GM12878 (cell line): ENCODE measurements around the gene IDI1. TPM values are rescaled to one million over a fixed set of nuclear protein-coding genes. Genes with fewer than 3 reads are reported as not detected.

ENCODE experiments used
- ATF2 ChIP-seq: IDR thresholded peaks from 2 replicates; pipeline ENCODE4 v1.6.1; 2012; ENCODE audit warnings: low read length, inconsistent platforms
- CREB1 ChIP-seq: IDR thresholded peaks from 2 replicates; pipeline ENCODE4 v1.6.1; 2012; ENCODE audit warnings: low read depth, mild to moderate bottlenecking, inconsistent platforms
- E4F1 ChIP-seq: fragments of 450-650 bp; IDR thresholded peaks from 2 replicates; pipeline ENCODE4 v1.6.1; 2018; ENCODE audit warnings: borderline replicate concordance, mild to moderate bottlenecking; ENCODE audit not compliant: partially characterized antibody
- IKZF2 ChIP-seq, 2 experiments: fragments of 450-650 bp; IDR thresholded peaks; 2 replicates each; pipeline ENCODE4 v1.6.1; 2017; ENCODE audit warnings: mild to moderate bottlenecking in 2 of 2, moderate library complexity in 2 of 2
- SPI1 ChIP-seq: IDR thresholded peaks from 2 replicates; pipeline ENCODE4 v1.6.1; 2011; ENCODE audit warnings: low read depth, mild to moderate bottlenecking, low read length, moderate library complexity, borderline replicate concordance; ENCODE audit not compliant: insufficient read depth
- STAT3 ChIP-seq: IDR thresholded peaks from 2 replicates; pipeline ENCODE4 v1.6.1; 2011; ENCODE audit warnings: low read depth, low read length, improper control_type of control experiment
- polyA plus RNA-seq, 11 experiments: library from polyadenylated mRNA; depleted of rRNA in 4 of 11; unstranded in 6 of 11; stranded (reverse) in 5 of 11; fragments of >200 nt; fragmentation: Nextera tagmentation in 4 of 11; fragmentation: Illumina TruSeq in 1 of 11; extraction: Ambion mirVana in 4 of 11; extraction: Trizol in 1 of 11; gene quantifications; 1 replicate in 1 of 11; 2 replicates in 10 of 11; pipeline versions ENCODE4 v1.2.1 to v1.2.3, GENCODE V29; 2011 to 2016; ENCODE audit warnings: inconsistent platforms in 2 of 11, missing spikeins in 2 of 11, low read depth in 1 of 11
- total RNA-seq, 4 experiments: library from RNA; depleted of rRNA in 3 of 4; stranded (reverse); fragments of >200 nt in 3 of 4; fragmentation: Illumina TruSeq in 1 of 4; extraction: Trizol in 1 of 4; gene quantifications; 2 replicates each; pipeline versions ENCODE4 v1.2.1 to v1.2.3, GENCODE V29; 2013 to 2021
- TF ChIP-seq, protein P1 (sequence below): IDR thresholded peaks from 2 replicates; pipeline ENCODE4 v1.6.1; 2011; ENCODE audit warnings: borderline replicate concordance, low read depth, mild to moderate bottlenecking, moderate library complexity, mixed read lengths, low read length; ENCODE audit not compliant: insufficient read depth; ENCODE audit errors: extremely low read length
- TF ChIP-seq, protein P2 (sequence below): fragments of 450-650 bp; formaldehyde crosslinking; IDR thresholded peaks from 2 replicates; pipeline ENCODE4 v1.4.0; 2020; ENCODE audit warnings: mild to moderate bottlenecking, moderate library complexity

IDI1 gene
- total and polyA plus RNA-seq, 10 of the 15 experiments (the other 5 are each of a cell fraction or from before 2014, with no cell fraction given), result 85.5 to 223 (median 157) TPM

DNA sequence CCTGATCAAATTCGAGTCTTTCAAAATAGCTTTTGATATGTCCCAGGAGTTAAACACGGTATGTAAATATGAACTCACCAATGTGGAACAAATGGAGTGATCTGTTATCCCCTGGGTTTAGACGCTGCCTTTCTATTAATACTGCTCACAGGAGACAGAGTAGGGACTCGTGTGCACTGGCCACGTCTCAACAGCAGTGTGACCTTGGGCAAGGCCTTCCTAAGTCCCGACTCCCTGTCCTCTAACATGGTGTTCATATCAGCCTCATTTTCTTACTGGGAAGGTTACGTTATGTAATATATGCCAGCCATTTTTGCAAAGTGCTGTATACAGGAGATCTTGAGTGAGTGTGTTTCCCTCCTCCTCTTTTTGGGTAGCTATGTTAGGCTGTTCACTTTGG is 9.1 kb upstream of the IDI1 start (continued):
- TF ChIP-seq, protein P1, sequence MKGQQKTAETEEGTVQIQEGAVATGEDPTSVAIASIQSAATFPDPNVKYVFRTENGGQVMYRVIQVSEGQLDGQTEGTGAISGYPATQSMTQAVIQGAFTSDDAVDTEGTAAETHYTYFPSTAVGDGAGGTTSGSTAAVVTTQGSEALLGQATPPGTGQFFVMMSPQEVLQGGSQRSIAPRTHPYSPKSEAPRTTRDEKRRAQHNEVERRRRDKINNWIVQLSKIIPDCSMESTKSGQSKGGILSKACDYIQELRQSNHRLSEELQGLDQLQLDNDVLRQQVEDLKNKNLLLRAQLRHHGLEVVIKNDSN, result no peak
- TF ChIP-seq STAT3 (no peak), E4F1 (no peak), SPI1 (no peak), ATF2 (no peak), IKZF2 (IDR thresholded peaks at IDR 0.05) (no peak), CREB1 (no peak)
- TF ChIP-seq, protein P2, sequence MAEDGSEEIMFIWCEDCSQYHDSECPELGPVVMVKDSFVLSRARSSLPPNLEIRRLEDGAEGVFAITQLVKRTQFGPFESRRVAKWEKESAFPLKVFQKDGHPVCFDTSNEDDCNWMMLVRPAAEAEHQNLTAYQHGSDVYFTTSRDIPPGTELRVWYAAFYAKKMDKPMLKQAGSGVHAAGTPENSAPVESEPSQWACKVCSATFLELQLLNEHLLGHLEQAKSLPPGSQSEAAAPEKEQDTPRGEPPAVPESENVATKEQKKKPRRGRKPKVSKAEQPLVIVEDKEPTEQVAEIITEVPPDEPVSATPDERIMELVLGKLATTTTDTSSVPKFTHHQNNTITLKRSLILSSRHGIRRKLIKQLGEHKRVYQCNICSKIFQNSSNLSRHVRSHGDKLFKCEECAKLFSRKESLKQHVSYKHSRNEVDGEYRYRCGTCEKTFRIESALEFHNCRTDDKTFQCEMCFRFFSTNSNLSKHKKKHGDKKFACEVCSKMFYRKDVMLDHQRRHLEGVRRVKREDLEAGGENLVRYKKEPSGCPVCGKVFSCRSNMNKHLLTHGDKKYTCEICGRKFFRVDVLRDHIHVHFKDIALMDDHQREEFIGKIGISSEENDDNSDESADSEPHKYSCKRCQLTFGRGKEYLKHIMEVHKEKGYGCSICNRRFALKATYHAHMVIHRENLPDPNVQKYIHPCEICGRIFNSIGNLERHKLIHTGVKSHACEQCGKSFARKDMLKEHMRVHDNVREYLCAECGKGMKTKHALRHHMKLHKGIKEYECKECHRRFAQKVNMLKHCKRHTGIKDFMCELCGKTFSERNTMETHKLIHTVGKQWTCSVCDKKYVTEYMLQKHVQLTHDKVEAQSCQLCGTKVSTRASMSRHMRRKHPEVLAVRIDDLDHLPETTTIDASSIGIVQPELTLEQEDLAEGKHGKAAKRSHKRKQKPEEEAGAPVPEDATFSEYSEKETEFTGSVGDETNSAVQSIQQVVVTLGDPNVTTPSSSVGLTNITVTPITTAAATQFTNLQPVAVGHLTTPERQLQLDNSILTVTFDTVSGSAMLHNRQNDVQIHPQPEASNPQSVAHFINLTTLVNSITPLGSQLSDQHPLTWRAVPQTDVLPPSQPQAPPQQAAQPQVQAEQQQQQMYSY (CRISPR knock-in tag), result no peak
- TF ChIP-seq, all 136 proteins: peak for 0
